Measurements from ENCODE around the gene CHD9. TPM values are rescaled to one million over a fixed set of nuclear protein-coding genes. Genes with fewer than 3 reads are reported as not detected.

CHD9 gene
- polyA plus RNA-seq, 1 donor from 2014 or later, result 69.3 TPM

DNA sequence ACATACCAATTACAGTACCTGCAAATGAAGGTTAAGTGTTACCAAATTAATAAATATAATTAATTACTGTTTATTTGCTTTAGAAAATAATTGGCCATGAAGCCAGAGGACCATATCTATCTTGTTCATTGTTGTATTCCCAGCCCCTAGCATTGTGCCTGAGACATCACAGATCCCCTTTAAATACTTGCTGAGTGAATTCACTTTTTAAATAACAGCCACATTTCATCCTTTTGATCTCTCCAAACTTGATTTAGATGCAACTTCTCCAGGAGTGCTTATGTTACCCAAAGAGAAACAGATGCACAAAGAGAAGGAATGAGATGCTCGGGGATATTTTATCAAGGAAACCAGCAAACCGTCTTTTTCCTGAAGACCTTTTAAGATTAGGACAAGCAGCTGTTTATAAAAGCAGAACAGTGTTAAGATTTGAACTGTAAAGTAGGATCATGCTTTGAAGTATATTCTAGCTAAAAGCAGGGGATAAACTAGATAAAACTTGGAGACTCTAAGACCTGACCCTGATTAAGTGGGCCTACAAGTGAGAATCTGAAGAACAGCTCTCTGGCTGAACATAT is 66.3 kb downstream of the CHD9 start:
- Histone ChIP-seq H4K20me1 (ENCODE audit: insufficient read depth) (no peaks in the 10 kb centered on the region), H3K27me3 (ENCODE audit: insufficient read depth, low read depth, low read length) (no peaks in the 10 kb centered on the region), H3K79me2 (replicated peaks; ENCODE audit: insufficient read depth, low read length) (no peaks in the 10 kb centered on the region), H3K27ac (ENCODE audit: low read length) (no peak overlapping the region), H3K9ac (ENCODE audit: low read length) (no peak overlapping the region), H3K36me3 (ENCODE audit: insufficient read depth, low read length) (no peaks in the 10 kb centered on the region), H2AFZ (ENCODE audit: low read depth, low read length) (no peak overlapping the region), H3K4me2 (ENCODE audit: low read length) (no peak overlapping the region), H3K4me3 (ENCODE audit: low read length) (no peak overlapping the region), H3F3A (ENCODE audit: insufficient read depth, low read length, poor library complexity, severe bottlenecking) (no peaks in the 10 kb centered on the region), H3K9me3 (ENCODE audit: low read length) (no peaks in the 10 kb centered on the region), H3K9me2 (ENCODE audit: insufficient read depth, low read length) (no peaks in the 10 kb centered on the region)
- TF ChIP-seq RAD21 (conservative IDR thresholded peaks at IDR 0.05) (no peak), REST (IDR thresholded peaks at IDR 0.05; ENCODE audit: borderline replicate concordance) (no peak), EP300 (conservative IDR thresholded peaks at IDR 0.05; ENCODE audit: poor library complexity, severe bottlenecking) (no peak), EZH2 (IDR thresholded peaks at IDR 0.05; ENCODE audit: borderline replicate concordance, insufficient read depth, low read length, poor library complexity, severe bottlenecking) (no peak), TAF1 (IDR thresholded peaks at IDR 0.05; ENCODE audit: low read depth) (no peak), SMC3 (conservative IDR thresholded peaks at IDR 0.05; ENCODE audit: poor library complexity) (no peak)

DNA sequence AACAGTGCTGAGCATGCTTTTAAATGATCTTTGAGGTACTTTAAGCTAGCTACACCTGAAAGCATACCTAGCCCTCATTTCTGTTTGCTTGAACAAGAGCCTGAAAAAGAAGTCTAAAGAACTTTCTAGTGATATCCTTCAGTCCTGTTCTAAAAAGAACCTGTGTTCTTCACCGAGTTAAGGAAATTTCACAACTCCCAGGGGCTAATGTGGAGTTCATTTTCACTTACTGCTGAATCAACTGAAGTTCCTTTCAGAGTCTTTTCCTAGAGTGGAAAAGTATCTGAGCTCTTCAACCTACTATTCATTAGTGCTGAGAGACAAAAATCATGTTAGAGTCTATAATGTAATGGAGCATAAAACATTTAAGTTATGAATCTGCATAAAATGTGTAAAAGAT is 66.9 kb downstream of the CHD9 start:
- no peak for TF ChIP-seq SMC3 (conservative IDR thresholded peaks at IDR 0.05; ENCODE audit: poor library complexity)
- TF ChIP-seq RAD21 (conservative IDR thresholded peaks at IDR 0.05), result no peak
- no peak for TF ChIP-seq TAF1 (IDR thresholded peaks at IDR 0.05; ENCODE audit: low read depth)
- no peak for TF ChIP-seq REST (IDR thresholded peaks at IDR 0.05; ENCODE audit: borderline replicate concordance)
- TF ChIP-seq POLR2AphosphoS5 (IDR thresholded peaks at IDR 0.05), result no peak
- no peak for TF ChIP-seq CTCF (IDR thresholded peaks at IDR 0.05; ENCODE audit: poor library complexity, severe bottlenecking)
- no peak for TF ChIP-seq EP300 (conservative IDR thresholded peaks at IDR 0.05; ENCODE audit: poor library complexity, severe bottlenecking)
- no peak for TF ChIP-seq EZH2 (IDR thresholded peaks at IDR 0.05; ENCODE audit: borderline replicate concordance, insufficient read depth, low read length, poor library complexity, severe bottlenecking)
- no peak for TF ChIP-seq MXI1 (conservative IDR thresholded peaks at IDR 0.05; ENCODE audit: poor library complexity, severe bottlenecking)
- H3K27ac ChIP-seq (ENCODE audit: low read length), result no peak overlapping the region
- no peaks in the 10 kb centered on the region for H3F3A ChIP-seq (ENCODE audit: insufficient read depth, low read length, poor library complexity, severe bottlenecking)
- no peaks in the 10 kb centered on the region for H3K79me2 ChIP-seq (replicated peaks; ENCODE audit: insufficient read depth, low read length)
- H3K9me3 ChIP-seq (ENCODE audit: low read length), result no peaks in the 10 kb centered on the region
- no peaks in the 10 kb centered on the region for H4K20me1 ChIP-seq (ENCODE audit: insufficient read depth)
- no peak overlapping the region for H2AFZ ChIP-seq (ENCODE audit: low read depth, low read length)
- H3K4me2 ChIP-seq (ENCODE audit: low read length), result no peak overlapping the region
- no peak overlapping the region for H3K4me3 ChIP-seq (ENCODE audit: low read length)
- no peaks in the 10 kb centered on the region for H3K27me3 ChIP-seq (ENCODE audit: insufficient read depth, low read depth, low read length)
- no peaks in the 10 kb centered on the region for H3K36me3 ChIP-seq (ENCODE audit: insufficient read depth, low read length)
- H3K9ac ChIP-seq (ENCODE audit: low read length), result no peak overlapping the region
- no peaks in the 10 kb centered on the region for H3K9me2 ChIP-seq (ENCODE audit: insufficient read depth, low read length)

Measured in neural cell (in vitro differentiated cells).